Measurements from ENCODE around the gene THOC2. TPM values are rescaled to one million over a fixed set of nuclear protein-coding genes. Genes with fewer than 3 reads are reported as not detected.
A peak's percentile ranks its signal among the peaks of the same experiment; 100 is the strongest.

The THOC2 gene
- total and polyA plus RNA-seq, 10 of the 15 experiments (the other 5 are each of a cell fraction or from before 2014, with no cell fraction given): 64.8 to 136 (median 75.1) TPM

- in situ Hi-C loops (cut with MboI): no loop called here
Measured at GRCh38 chrX:123685232-123685631, 47.6 kb downstream of the THOC2 start.

GRCh38 chrX:123682186-123682585, 50.7 kb downstream of the THOC2 start:
- Histone ChIP-seq H3K4me3 (no peak overlapping the region), H2AFZ (ENCODE audit: control insufficient read depth, low read depth, low read length) (no peak overlapping the region), H3K9me3 (replicated peaks; ENCODE audit: control insufficient read depth, insufficient read depth, low read length) (no peaks in the 10 kb centered on the region), H3K36me3 (ENCODE audit: control insufficient read depth in 2 of 2, insufficient read depth in 2 of 2, low read length in 1 of 2) (no peaks in the 10 kb centered on the region; a peak in 1 of 4 replicates), H3K79me2 (ENCODE audit: control insufficient read depth, insufficient read depth, low read length) (no peaks in the 10 kb centered on the region), H4K20me1 (ENCODE audit: control insufficient read depth, insufficient read depth) (no peaks in the 10 kb centered on the region), H3K4me2 (ENCODE audit: control insufficient read depth, insufficient read depth) (no peak overlapping the region), H3K4me1 (ENCODE audit: control insufficient read depth, insufficient read depth, low read length) (no peaks in the 10 kb centered on the region), H3K27ac (ENCODE audit: control insufficient read depth, insufficient read depth) (no peak overlapping the region), H3K9ac (ENCODE audit: control insufficient read depth, insufficient read depth, low read length) (no peak overlapping the region), H3K27me3 (replicated peaks in 1 of 2; ENCODE audit: control insufficient read depth in 2 of 2, insufficient read depth in 2 of 2, low read length in 1 of 2) (no peaks in the 10 kb centered on the region)
- no peak for TF ChIP-seq GABPA (IDR thresholded peaks at IDR 0.05; ENCODE audit: low read depth)
- TF ChIP-seq TCF3 (IDR thresholded peaks at IDR 0.05; ENCODE audit: borderline replicate concordance, insufficient read depth, low read depth, low read length): no peak
- no peak for TF ChIP-seq SREBF2 (IDR thresholded peaks at IDR 0.05; ENCODE audit: low read length)
- TF ChIP-seq CHD4 (IDR thresholded peaks at IDR 0.05): no peak
- no peak for TF ChIP-seq RB1 (IDR thresholded peaks at IDR 0.05; ENCODE audit: borderline replicate concordance)
- TF ChIP-seq, protein P1, sequence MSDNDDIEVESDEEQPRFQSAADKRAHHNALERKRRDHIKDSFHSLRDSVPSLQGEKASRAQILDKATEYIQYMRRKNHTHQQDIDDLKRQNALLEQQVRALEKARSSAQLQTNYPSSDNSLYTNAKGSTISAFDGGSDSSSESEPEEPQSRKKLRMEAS (IDR thresholded peaks at IDR 0.05; ENCODE audit: low read depth, low read length): no peak
- no peak for TF ChIP-seq HDGF (IDR thresholded peaks at IDR 0.05)
- no peak for TF ChIP-seq CEBPZ (IDR thresholded peaks at IDR 0.05; ENCODE audit: low read depth, low read length)
- no peak for TF ChIP-seq IKZF2 (IDR thresholded peaks at IDR 0.05)
- TF ChIP-seq TCF7 (IDR thresholded peaks at IDR 0.05; ENCODE audit: borderline replicate concordance): no peak
- no peak for TF ChIP-seq DPF2 (IDR thresholded peaks at IDR 0.05)
- no peak for TF ChIP-seq EGR1 (IDR thresholded peaks at IDR 0.05; ENCODE audit: borderline replicate concordance in 1 of 2, low read depth in 2 of 2, low read length in 2 of 2)
- ChIA-PET CTCF (no interaction called here), SMC1A (ENCODE audit: uncharacterized antibody, unreplicated experiment) (no interaction called here), RAD21 (ENCODE audit: unreplicated experiment) (no interaction called here), POLR2A (no interaction called here)
- ATAC-seq: no peak
- FAIRE-seq: no peak
- no peak for DNase-seq (ENCODE audit: low read depth, low spot score)
- in situ Hi-C loops (cut with MboI): no loop called here
- BruUV-seq (replicated peaks): no TSS peak
- intact Hi-C loops (cut with micrococcal nuclease; ENCODE audit: unreplicated experiment): no loop called here

More at GRCh38 chrX:123685232-123685631, 47.6 kb downstream of the THOC2 start:
- DNase-seq (ENCODE audit: low read depth, low spot score): no peak
- no peaks in the 10 kb centered on the region for H3K4me1 ChIP-seq (ENCODE audit: control insufficient read depth, insufficient read depth, low read length)
- no peak overlapping the region for H3K27ac ChIP-seq (ENCODE audit: control insufficient read depth, insufficient read depth)
- ATAC-seq: no peak
- H2AFZ ChIP-seq (ENCODE audit: control insufficient read depth, low read depth, low read length): no peak overlapping the region
- no peak for FAIRE-seq
- H3K79me2 ChIP-seq (ENCODE audit: control insufficient read depth, insufficient read depth, low read length): no peaks in the 10 kb centered on the region
- SMC1A ChIA-PET (ENCODE audit: uncharacterized antibody, unreplicated experiment): no interaction called here
- H3K9ac ChIP-seq (ENCODE audit: control insufficient read depth, insufficient read depth, low read length): no peak overlapping the region
- H3K4me3 ChIP-seq: no peak overlapping the region
- 32% methylated on average over 1 of the region's 1 CpG for WGBS (ENCODE audit: insufficient coverage, insufficient replicate concordance, low lambda C conversion rate, missing lambda C conversion rate)
- no peak for TF ChIP-seq TAF1 (IDR thresholded peaks at IDR 0.05; ENCODE audit: borderline replicate concordance, low read depth, low read length)
- TF ChIP-seq SPI1 (IDR thresholded peaks at IDR 0.05; ENCODE audit: borderline replicate concordance, insufficient read depth, low read depth, low read length): peak; percentile 16; the same call in 1 of the 2 replicates
- no peak for TF ChIP-seq NR2C2 (IDR thresholded peaks at IDR 0.05; ENCODE audit: borderline replicate concordance, control insufficient read depth, insufficient read length, low read depth)
- no peaks in the 10 kb centered on the region; a peak in 1 of 4 replicates for H3K36me3 ChIP-seq (ENCODE audit: control insufficient read depth in 2 of 2, insufficient read depth in 2 of 2, low read length in 1 of 2)
- no peak overlapping the region for H3K4me2 ChIP-seq (ENCODE audit: control insufficient read depth, insufficient read depth)
- POLR2A ChIA-PET: no interaction called here
- CTCF ChIA-PET: no interaction called here
- no peaks in the 10 kb centered on the region for H3K9me3 ChIP-seq (replicated peaks; ENCODE audit: control insufficient read depth, insufficient read depth, low read length)
- RAD21 ChIA-PET (ENCODE audit: unreplicated experiment): no interaction called here
- BruUV-seq (replicated peaks): no TSS peak
- H4K20me1 ChIP-seq (ENCODE audit: control insufficient read depth, insufficient read depth): no peaks in the 10 kb centered on the region
- intact Hi-C loops (cut with micrococcal nuclease; ENCODE audit: unreplicated experiment): no loop called here
- no peaks in the 10 kb centered on the region for H3K27me3 ChIP-seq (replicated peaks in 1 of 2; ENCODE audit: control insufficient read depth in 2 of 2, insufficient read depth in 2 of 2, low read length in 1 of 2)

Measured in GM12878 (cell line).